Measurements from ENCODE around the gene GBP5.
"Not testable (repeated sequence)": the region's sequence is repeated elsewhere in the genome, so short reads cannot be mapped to it uniquely, and the experiment has no call there.

The GBP5 gene

GRCh38 chr1:89274411-89274857 lies 1.8 kb upstream of the GBP5 start:
- DNase-seq (ENCODE audit: low spot score in 2 of 2) (no peak), ATAC-seq (replicated peaks; ENCODE audit: extremely low read depth, poor library complexity, severe bottlenecking) (peak; percentile 24)
- Mint-ChIP-seq H3K4me1 (peaks cover 54% of the 10 kb centered on the region), H3K27ac (ENCODE audit: low read depth) (peak overlapping the region; percentile 94), H3K9me3 (no peaks in the 10 kb centered on the region), H3K27me3 (no peaks in the 10 kb centered on the region), H3K4me3 (peak overlapping the region; percentile 62), H3K36me3 (ENCODE audit: insufficient read depth) (peaks cover 8% of the 10 kb centered on the region)

GRCh38 chr1:89273324-89273778 lies 691 bp upstream of the GBP5 start:
- Mint-ChIP-seq H3K36me3 (ENCODE audit: insufficient read depth) (peaks cover 11% of the 10 kb centered on the region), H3K4me3 (peak overlapping the region; percentile 97), H3K4me1 (peaks cover 58% of the 10 kb centered on the region), H3K27me3 (no peaks in the 10 kb centered on the region), H3K9me3 (no peaks in the 10 kb centered on the region), H3K27ac (ENCODE audit: low read depth) (peak overlapping the region; percentile 94)
- no peak for DNase-seq (ENCODE audit: low spot score in 2 of 2)
- ATAC-seq (replicated peaks; ENCODE audit: extremely low read depth, poor library complexity, severe bottlenecking), result no peak

GRCh38 chr1:89271341-89272015 lies 1.2 kb downstream of the GBP5 start:
- ATAC-seq (replicated peaks; ENCODE audit: extremely low read depth, poor library complexity, severe bottlenecking) (no peak), DNase-seq (ENCODE audit: low spot score in 2 of 2) (no peak)
- Mint-ChIP-seq H3K9me3 (no peaks in the 10 kb centered on the region), H3K4me3 (peak overlapping the region; percentile 97), H3K36me3 (ENCODE audit: insufficient read depth) (peaks cover 27% of the 10 kb centered on the region), H3K27me3 (no peaks in the 10 kb centered on the region), H3K4me1 (peaks cover 56% of the 10 kb centered on the region), H3K27ac (ENCODE audit: low read depth) (peak overlapping the region; percentile 94)

GRCh38 chr1:89270423-89270822 lies 2.2 kb downstream of the GBP5 start:
- ATAC-seq (replicated peaks; ENCODE audit: extremely low read depth, poor library complexity, severe bottlenecking) (no peak), DNase-seq (ENCODE audit: low spot score in 2 of 2) (no peak)
- Mint-ChIP-seq H3K9me3 (no peaks in the 10 kb centered on the region), H3K36me3 (ENCODE audit: insufficient read depth) (peaks cover 38% of the 10 kb centered on the region), H3K4me3 (peak overlapping the region; percentile 97), H3K27ac (ENCODE audit: low read depth) (no peak overlapping the region), H3K4me1 (peaks cover 46% of the 10 kb centered on the region), H3K27me3 (no peaks in the 10 kb centered on the region)

GRCh38 chr1:89269277-89269676 lies 3.4 kb downstream of the GBP5 start:
- no peaks in the 10 kb centered on the region for H3K9me3 Mint-ChIP-seq
- peak overlapping the region; percentile 85 for H3K27ac Mint-ChIP-seq (ENCODE audit: low read depth)
- DNase-seq (ENCODE audit: low spot score in 2 of 2) (no peak), ATAC-seq (replicated peaks; ENCODE audit: extremely low read depth, poor library complexity, severe bottlenecking) (no peak)
- H3K4me3 Mint-ChIP-seq, result peak overlapping the region; percentile 97
- H3K36me3 Mint-ChIP-seq (ENCODE audit: insufficient read depth), result peaks cover 45% of the 10 kb centered on the region
- peaks cover 39% of the 10 kb centered on the region for H3K4me1 Mint-ChIP-seq
- no peaks in the 10 kb centered on the region for H3K27me3 Mint-ChIP-seq

- no peaks in the 10 kb centered on the region for H3K9me3 Mint-ChIP-seq
- H3K4me3 Mint-ChIP-seq, result peak overlapping the region; percentile 43
- DNase-seq (ENCODE audit: low spot score in 2 of 2), result no peak
- H3K36me3 Mint-ChIP-seq (ENCODE audit: insufficient read depth), result peaks cover 65% of the 10 kb centered on the region
- ATAC-seq (replicated peaks; ENCODE audit: extremely low read depth, poor library complexity, severe bottlenecking), result no peak
- H3K27me3 Mint-ChIP-seq, result no peaks in the 10 kb centered on the region
- peak overlapping the region; percentile 61 for H3K27ac Mint-ChIP-seq (ENCODE audit: low read depth)
- H3K4me1 Mint-ChIP-seq, result peaks cover 64% of the 10 kb centered on the region
These were observed 10.0 kb downstream of the GBP5 start for GRCh38 chr1:89262643-89263042.

GRCh38 chr1:89261926-89262515 lies 10.6 kb downstream of the GBP5 start:
- peaks cover 59% of the 10 kb centered on the region for H3K36me3 Mint-ChIP-seq (ENCODE audit: insufficient read depth)
- peaks cover 2% of the 10 kb centered on the region for H3K9me3 Mint-ChIP-seq
- peak overlapping the region; percentile 61 for H3K27ac Mint-ChIP-seq (ENCODE audit: low read depth)
- ATAC-seq (replicated peaks; ENCODE audit: extremely low read depth, poor library complexity, severe bottlenecking), result no peak
- peaks cover 61% of the 10 kb centered on the region for H3K4me1 Mint-ChIP-seq
- DNase-seq (ENCODE audit: low spot score in 2 of 2), result no peak
- no peaks in the 10 kb centered on the region for H3K27me3 Mint-ChIP-seq
- H3K4me3 Mint-ChIP-seq, result peak overlapping the region; percentile 43

- Mint-ChIP-seq H3K4me1 (peaks cover 64% of the 10 kb centered on the region), H3K9me3 (peaks cover 5% of the 10 kb centered on the region), H3K27me3 (no peaks in the 10 kb centered on the region), H3K4me3 (peak overlapping the region; percentile 76), H3K36me3 (ENCODE audit: insufficient read depth) (peaks cover 48% of the 10 kb centered on the region), H3K27ac (ENCODE audit: low read depth) (peak overlapping the region; percentile 67)
- DNase-seq (ENCODE audit: low spot score in 2 of 2), result no peak
- no peak for ATAC-seq (replicated peaks; ENCODE audit: extremely low read depth, poor library complexity, severe bottlenecking)
These were observed 11.9 kb downstream of the GBP5 start for GRCh38 chr1:89260566-89261255.

- Mint-ChIP-seq H3K27me3 (no peaks in the 10 kb centered on the region), H3K27ac (ENCODE audit: low read depth) (peak overlapping the region; percentile 81), H3K4me1 (peaks cover 65% of the 10 kb centered on the region), H3K36me3 (ENCODE audit: insufficient read depth) (peaks cover 43% of the 10 kb centered on the region), H3K9me3 (peaks cover 5% of the 10 kb centered on the region), H3K4me3 (peak overlapping the region; percentile 76)
- DNase-seq (ENCODE audit: low spot score in 2 of 2), result no peak
- peak; percentile 26 for ATAC-seq (replicated peaks; ENCODE audit: extremely low read depth, poor library complexity, severe bottlenecking)
These were observed 12.6 kb downstream of the GBP5 start for GRCh38 chr1:89260042-89260441.

- peak overlapping the region; percentile 76 for H3K4me3 Mint-ChIP-seq
- peaks cover 5% of the 10 kb centered on the region for H3K9me3 Mint-ChIP-seq
- H3K27me3 Mint-ChIP-seq, result no peaks in the 10 kb centered on the region
- ATAC-seq (replicated peaks; ENCODE audit: extremely low read depth, poor library complexity, severe bottlenecking), result peak; percentile 74
- no peak for DNase-seq (ENCODE audit: low spot score in 2 of 2)
- peaks cover 37% of the 10 kb centered on the region for H3K36me3 Mint-ChIP-seq (ENCODE audit: insufficient read depth)
- peaks cover 66% of the 10 kb centered on the region for H3K4me1 Mint-ChIP-seq
- peak overlapping the region; percentile 81 for H3K27ac Mint-ChIP-seq (ENCODE audit: low read depth)
These were observed 13.2 kb downstream of the GBP5 start for GRCh38 chr1:89259283-89259971.

- Mint-ChIP-seq H3K27me3 (no peaks in the 10 kb centered on the region), H3K9me3 (peaks cover 5% of the 10 kb centered on the region), H3K27ac (ENCODE audit: low read depth) (peak overlapping the region; percentile 83), H3K36me3 (ENCODE audit: insufficient read depth) (peaks cover 14% of the 10 kb centered on the region), H3K4me3 (no peak overlapping the region), H3K4me1 (peaks cover 56% of the 10 kb centered on the region)
- no peak for DNase-seq (ENCODE audit: low spot score in 2 of 2)
- no peak for ATAC-seq (replicated peaks; ENCODE audit: extremely low read depth, poor library complexity, severe bottlenecking)
These were observed 15.6 kb downstream of the GBP5 start for GRCh38 chr1:89257041-89257440.

- not testable (repeated sequence) for ATAC-seq (replicated peaks; ENCODE audit: extremely low read depth, poor library complexity, severe bottlenecking); H3K27me3 Mint-ChIP-seq; H3K36me3 Mint-ChIP-seq (ENCODE audit: insufficient read depth); H3K9me3 Mint-ChIP-seq; DNase-seq (ENCODE audit: low spot score in 2 of 2); H3K27ac Mint-ChIP-seq (ENCODE audit: low read depth); H3K4me3 Mint-ChIP-seq
- H3K4me1 Mint-ChIP-seq, result peaks cover 54% of the 10 kb centered on the region
These were observed 17.1 kb downstream of the GBP5 start for GRCh38 chr1:89255581-89255980.

Measured in central memory CD8-positive, alpha-beta T cell (primary cell).